Measurements from ENCODE around the gene RAD51B.

DNA sequence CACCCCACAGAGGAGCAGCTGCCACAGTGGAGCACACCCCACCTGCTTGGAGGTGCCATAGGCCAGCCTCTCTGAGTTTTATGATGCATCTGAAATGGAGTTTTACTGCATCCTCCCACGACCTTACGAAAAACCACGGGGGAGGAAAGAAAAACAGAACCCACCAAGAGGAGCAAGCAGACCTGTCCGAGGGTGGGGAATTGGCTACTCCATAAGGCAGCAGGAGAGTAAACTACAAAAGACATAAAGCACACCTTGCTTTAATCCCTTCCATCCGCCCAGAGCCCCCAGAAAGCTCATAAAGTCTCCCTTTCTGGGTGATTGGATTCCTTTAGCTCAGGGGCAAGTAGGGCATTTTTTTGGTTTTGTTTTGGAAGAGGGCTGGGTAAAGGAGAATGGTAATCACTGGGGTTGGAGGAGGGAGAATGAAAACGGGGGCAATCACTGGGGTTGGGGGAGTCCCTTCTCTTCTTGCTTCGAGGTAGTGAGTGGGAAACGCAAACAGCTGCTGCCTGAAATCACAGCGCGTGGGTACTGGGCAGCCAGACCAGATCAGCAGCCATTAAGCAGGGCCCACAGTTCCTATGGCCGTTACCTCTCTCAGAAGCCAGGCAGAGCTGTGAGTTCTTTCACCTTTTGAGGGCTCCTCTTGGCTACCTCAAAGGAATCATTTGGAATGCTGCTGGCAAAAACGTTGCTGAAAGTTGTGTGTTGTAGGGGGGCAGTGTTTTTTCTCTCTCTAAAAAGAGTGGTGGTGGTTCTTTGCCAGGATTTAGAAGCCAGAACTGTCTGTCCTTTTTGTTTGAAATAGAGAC lies 539.6 kb downstream of the RAD51B start:
- TF ChIP-seq, protein P1, sequence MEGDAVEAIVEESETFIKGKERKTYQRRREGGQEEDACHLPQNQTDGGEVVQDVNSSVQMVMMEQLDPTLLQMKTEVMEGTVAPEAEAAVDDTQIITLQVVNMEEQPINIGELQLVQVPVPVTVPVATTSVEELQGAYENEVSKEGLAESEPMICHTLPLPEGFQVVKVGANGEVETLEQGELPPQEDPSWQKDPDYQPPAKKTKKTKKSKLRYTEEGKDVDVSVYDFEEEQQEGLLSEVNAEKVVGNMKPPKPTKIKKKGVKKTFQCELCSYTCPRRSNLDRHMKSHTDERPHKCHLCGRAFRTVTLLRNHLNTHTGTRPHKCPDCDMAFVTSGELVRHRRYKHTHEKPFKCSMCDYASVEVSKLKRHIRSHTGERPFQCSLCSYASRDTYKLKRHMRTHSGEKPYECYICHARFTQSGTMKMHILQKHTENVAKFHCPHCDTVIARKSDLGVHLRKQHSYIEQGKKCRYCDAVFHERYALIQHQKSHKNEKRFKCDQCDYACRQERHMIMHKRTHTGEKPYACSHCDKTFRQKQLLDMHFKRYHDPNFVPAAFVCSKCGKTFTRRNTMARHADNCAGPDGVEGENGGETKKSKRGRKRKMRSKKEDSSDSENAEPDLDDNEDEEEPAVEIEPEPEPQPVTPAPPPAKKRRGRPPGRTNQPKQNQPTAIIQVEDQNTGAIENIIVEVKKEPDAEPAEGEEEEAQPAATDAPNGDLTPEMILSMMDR (IDR thresholded peaks at IDR 0.05): no peak
- TF ChIP-seq POLR2AphosphoS5 (IDR thresholded peaks at IDR 0.05): no peak
- no peak for TF ChIP-seq POLR2A (IDR thresholded peaks at IDR 0.05)
